PC-3 (cell line): ENCODE results near the gene FREY1.

Source experiments
- CTCF ChIP-seq: fragments of 300-600 bp; sonication (generic); conservative IDR thresholded peaks from 2 replicates; pipeline ENCODE4 v1.5.1; 2017; ENCODE audit warnings: antibody characterized with exemption, low read depth, mild to moderate bottlenecking, low read length
- EZH2 ChIP-seq: fragments of 300-600 bp; sonication (generic); IDR thresholded peaks from one replicate; pipeline ENCODE4 v1.6.1; 2017; ENCODE audit warnings: antibody characterized with exemption, mild to moderate bottlenecking, low read length; ENCODE audit not compliant: unreplicated experiment
- EZH2phosphoT487 ChIP-seq: fragments of 300-600 bp; sonication (generic); IDR thresholded peaks from 2 replicates; pipeline ENCODE4 v1.6.1; 2018; ENCODE audit warnings: mild to moderate bottlenecking, antibody characterized with exemption, low read length, borderline replicate concordance

GRCh38 chr11:45899086-45899447, 8.0 kb downstream of the FREY1 start:
- TF ChIP-seq CTCF: no peak
- TF ChIP-seq EZH2phosphoT487: no peak
- TF ChIP-seq EZH2: no peak
